ENCODE measurements around the gene CHCHD4.

GRCh38 chr3:14162178-14162577 lies 37.5 kb upstream of the CHCHD4 start:
- TF ChIP-seq CTCF (conservative IDR thresholded peaks at IDR 0.05 in 1 of 2, IDR thresholded peaks at IDR 0.05 in 1 of 2; ENCODE audit: low read depth in 1 of 2, low read length in 2 of 2): no peak
- no peak for TF ChIP-seq EZH2 (IDR thresholded peaks at IDR 0.05; ENCODE audit: low read length, missing control alignments)

Measured in fibroblast of lung (primary cell).